ENCODE results near the gene SPA17. TPM values are rescaled to one million over a fixed set of nuclear protein-coding genes. Genes with fewer than 3 reads are reported as not detected.

SPA17 gene
- total and polyA plus RNA-seq, 7 experiments from 2014 or later: 1.00 to 2.3 (median 1.1) TPM

GRCh38 chr11:124676386-124676785 is 2.7 kb downstream of the SPA17 start:
- CTCF ChIA-PET: interaction anchor here (0.6 to 1.2 kb wide), 2 partner anchors 41 to 61 kb away, joined by 3 to 4 read pairs; no protein-coding TSS in a partner anchor

DNA sequence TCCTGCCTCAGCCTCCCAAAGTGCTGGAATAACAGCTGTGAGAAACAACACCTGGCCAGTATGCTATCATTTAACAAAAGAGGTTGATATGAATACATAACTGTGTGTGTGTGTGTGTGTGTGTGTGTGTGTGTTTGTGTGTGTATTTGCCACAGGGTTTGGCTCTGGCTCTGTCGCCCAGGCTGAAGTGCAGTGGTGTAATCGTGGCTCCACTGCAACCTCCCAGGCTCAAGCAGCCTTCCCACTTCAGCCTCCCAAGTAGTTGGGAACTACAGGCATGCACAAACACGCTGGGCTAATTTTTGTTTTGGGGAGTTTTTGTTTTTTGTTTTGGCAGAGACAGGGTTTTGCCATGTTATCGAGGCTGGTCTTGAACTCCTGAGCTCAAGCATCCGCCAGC is 4.7 kb downstream of the SPA17 start:
- Histone ChIP-seq H3K36me3 (ENCODE audit: control insufficient read depth in 2 of 3, insufficient read depth in 3 of 3, low read length in 3 of 3) (peaks cover 0 to 2% (median 0%) of the 10 kb centered on the region in 3 experiments), H3K9me3 (ENCODE audit: control insufficient read depth in 2 of 3, low read length in 3 of 3) (peaks cover 0 to 10% (median 4%) of the 10 kb centered on the region in 3 experiments), H3K27me3 (ENCODE audit: control insufficient read depth in 2 of 2, insufficient read depth in 2 of 2, low read length in 2 of 2) (no peaks in the 10 kb centered on the region), H3K4me3 (ENCODE audit: low read length) (no peak overlapping the region), H3K4me1 (ENCODE audit: control insufficient read depth in 2 of 2, insufficient read depth in 2 of 2, low read length in 2 of 2) (peaks cover 7% of the 10 kb centered on the region in 2 donors), H3K27ac (ENCODE audit: low read depth, low read length) (no peak overlapping the region)
- DNase-seq (no peak), ATAC-seq (no peak)
- no peak overlapping the region for H3K27ac Mint-ChIP-seq
- POLR2A ChIA-PET: interaction anchor here (0.7 to 2.0 kb wide), 2 partner anchors 32 to 68 kb away, joined by 3 to 5 read pairs; no protein-coding TSS in a partner anchor
- H3K36me3 Mint-ChIP-seq: peaks cover 7 to 14% (median 9%) of the 10 kb centered on the region in 5 donors
- peaks cover 5 to 18% (median 12%) of the 10 kb centered on the region in 7 donors for H3K4me1 Mint-ChIP-seq
- H3K9me3 Mint-ChIP-seq: peaks cover 0 to 26% (median 12%) of the 10 kb centered on the region in 11 donors
- CTCF ChIA-PET: interaction anchor here (0.9 kb wide), 1 partner anchor 8 kb away, joined by 3 read pairs; no protein-coding TSS in a partner anchor
- intact Hi-C loops (cut with micrococcal nuclease): no loop called here
- H3K4me3 Mint-ChIP-seq: no peak overlapping the region
- H3K27me3 Mint-ChIP-seq: peaks cover 0 to 11% (median 0%) of the 10 kb centered on the region in 5 donors

More at GRCh38 chr11:124676386-124676785, 2.7 kb downstream of the SPA17 start:
- H3K36me3 ChIP-seq (ENCODE audit: control insufficient read depth in 2 of 3, insufficient read depth in 3 of 3, low read length in 3 of 3): peaks cover 0 to 4% (median 0%) of the 10 kb centered on the region in 3 experiments
- H3K4me1 ChIP-seq (ENCODE audit: control insufficient read depth in 2 of 2, insufficient read depth in 2 of 2, low read length in 2 of 2): peaks cover 14 to 18% of the 10 kb centered on the region in 2 donors
- H3K27me3 ChIP-seq (ENCODE audit: control insufficient read depth in 2 of 2, insufficient read depth in 2 of 2, low read length in 2 of 2): no peaks in the 10 kb centered on the region
- no peak for ATAC-seq
- no peaks in the 10 kb centered on the region for H3K9me3 ChIP-seq (ENCODE audit: control insufficient read depth in 2 of 3, low read length in 3 of 3)
- no peak overlapping the region for H3K4me3 ChIP-seq (ENCODE audit: low read length)
- peaks cover 0 to 5% (median 0%) of the 10 kb centered on the region in 11 donors for H3K9me3 Mint-ChIP-seq
- peak overlapping the region in 1 of 10 donors; percentile 27 for H3K4me3 Mint-ChIP-seq
- no peak for DNase-seq
- POLR2A ChIA-PET: interaction anchor here (0.7 to 2.0 kb wide), 2 partner anchors 68 to 70 kb away, joined by 4 to 8 read pairs; no protein-coding TSS in a partner anchor
- intact Hi-C loops (cut with micrococcal nuclease): no loop called here
- H3K27ac Mint-ChIP-seq: no peak overlapping the region
- H3K27me3 Mint-ChIP-seq: peaks cover 0 to 11% (median 0%) of the 10 kb centered on the region in 5 donors
- H3K4me1 Mint-ChIP-seq: peaks cover 12 to 32% (median 26%) of the 10 kb centered on the region in 7 donors
- no peak overlapping the region for H3K27ac ChIP-seq (ENCODE audit: low read depth, low read length)
- peaks cover 0 to 3% (median 0%) of the 10 kb centered on the region in 5 donors for H3K36me3 Mint-ChIP-seq

DNA sequence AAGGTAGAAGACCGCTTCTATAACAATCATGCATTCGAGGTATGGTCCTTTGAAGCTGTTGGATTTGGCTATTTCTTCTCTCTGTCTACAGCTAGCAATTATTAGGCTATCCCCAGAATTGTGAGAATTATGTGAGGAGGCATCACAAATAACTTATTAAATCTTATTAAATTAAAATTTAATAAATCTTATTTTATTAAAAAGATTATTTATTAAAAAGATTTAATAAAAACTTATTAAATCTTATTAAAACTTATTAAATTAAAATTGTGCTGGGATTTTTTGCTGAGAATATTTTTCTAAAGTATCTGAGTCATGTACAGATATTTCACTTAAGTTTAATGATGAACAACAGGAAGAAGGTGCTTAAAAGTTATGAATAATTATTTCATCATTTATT is 7.7 kb downstream of the SPA17 start:
- H3K27me3 ChIP-seq (ENCODE audit: control insufficient read depth in 2 of 2, insufficient read depth in 2 of 2, low read length in 2 of 2): no peaks in the 10 kb centered on the region
- H3K9me3 ChIP-seq (ENCODE audit: control insufficient read depth in 2 of 3, low read length in 3 of 3): peaks cover 0 to 10% (median 4%) of the 10 kb centered on the region in 3 experiments
- ChIA-PET CTCF (no interaction called here), POLR2A (no interaction called here)
- H3K4me1 ChIP-seq (ENCODE audit: control insufficient read depth in 2 of 2, insufficient read depth in 2 of 2, low read length in 2 of 2): no peaks in the 10 kb centered on the region
- H3K9me3 Mint-ChIP-seq: peaks cover 0 to 47% (median 17%) of the 10 kb centered on the region in 11 donors
- H3K36me3 Mint-ChIP-seq: peaks cover 10 to 25% (median 12%) of the 10 kb centered on the region in 5 donors
- H3K27ac Mint-ChIP-seq: no peak overlapping the region
- DNase-seq (no peak), ATAC-seq (no peak)
- H3K4me3 ChIP-seq (ENCODE audit: low read length): no peak overlapping the region
- intact Hi-C loops (cut with micrococcal nuclease): no loop called here
- peaks cover 0 to 16% (median 0%) of the 10 kb centered on the region in 5 donors for H3K27me3 Mint-ChIP-seq
- no peak overlapping the region for H3K4me3 Mint-ChIP-seq
- H3K4me1 Mint-ChIP-seq: peaks cover 0 to 1% (median 0%) of the 10 kb centered on the region in 7 donors
- no peak overlapping the region for H3K27ac ChIP-seq (ENCODE audit: low read depth, low read length)
- no peaks in the 10 kb centered on the region for H3K36me3 ChIP-seq (ENCODE audit: control insufficient read depth in 2 of 3, insufficient read depth in 3 of 3, low read length in 3 of 3)

DNA sequence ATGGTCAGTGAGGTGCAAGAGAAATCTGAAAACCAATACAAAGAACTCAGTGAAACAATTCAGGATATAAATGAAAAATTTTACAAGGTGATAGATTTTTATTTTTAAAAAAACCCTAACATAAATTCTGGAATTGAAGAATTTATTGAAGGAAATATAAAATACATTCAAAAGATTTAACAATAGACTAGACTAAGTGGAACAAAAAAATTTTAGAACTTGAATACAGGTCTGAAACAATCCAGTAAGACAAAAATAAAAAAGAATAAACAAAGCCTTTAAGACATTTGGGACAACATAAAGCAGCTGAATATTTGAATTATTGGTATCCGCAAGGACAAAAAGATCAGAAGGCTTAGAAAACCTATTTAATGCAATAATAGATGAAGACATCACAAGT is 8.7 kb downstream of the SPA17 start:
- DNase-seq (no peak), ATAC-seq (no peak)
- ChIA-PET CTCF (interaction anchor here (0.5 to 1.1 kb wide), 2 partner anchors 12 to 150 kb away, joined by 3 read pairs; no protein-coding TSS in a partner anchor), POLR2A (interaction anchor here (0.6 kb wide), 1 partner anchor 1933 kb away, joined by 3 read pairs; no protein-coding TSS in a partner anchor)
- Histone ChIP-seq H3K36me3 (ENCODE audit: control insufficient read depth in 2 of 3, insufficient read depth in 3 of 3, low read length in 3 of 3) (no peaks in the 10 kb centered on the region), H3K27ac (ENCODE audit: low read depth, low read length) (no peak overlapping the region), H3K4me1 (ENCODE audit: control insufficient read depth in 2 of 2, insufficient read depth in 2 of 2, low read length in 2 of 2) (no peaks in the 10 kb centered on the region), H3K27me3 (ENCODE audit: control insufficient read depth in 2 of 2, insufficient read depth in 2 of 2, low read length in 2 of 2) (no peaks in the 10 kb centered on the region), H3K9me3 (ENCODE audit: control insufficient read depth in 2 of 3, low read length in 3 of 3) (peaks cover 0 to 10% (median 4%) of the 10 kb centered on the region in 3 experiments), H3K4me3 (ENCODE audit: low read length) (no peak overlapping the region)
- intact Hi-C loops (cut with micrococcal nuclease): no loop called here
- peaks cover 0 to 12% (median 0%) of the 10 kb centered on the region in 5 donors for H3K27me3 Mint-ChIP-seq
- H3K4me3 Mint-ChIP-seq: no peak overlapping the region
- H3K27ac Mint-ChIP-seq: no peak overlapping the region
- H3K36me3 Mint-ChIP-seq: peaks cover 12 to 33% (median 18%) of the 10 kb centered on the region in 5 donors
- H3K9me3 Mint-ChIP-seq: peaks cover 0 to 56% (median 21%) of the 10 kb centered on the region in 11 donors
- no peaks in the 10 kb centered on the region for H3K4me1 Mint-ChIP-seq

- H3K9me3 ChIP-seq (ENCODE audit: control insufficient read depth in 2 of 3, low read length in 3 of 3): no peaks in the 10 kb centered on the region
- H3K27ac ChIP-seq (ENCODE audit: low read depth, low read length): no peak overlapping the region
- no peaks in the 10 kb centered on the region for H3K4me1 ChIP-seq (ENCODE audit: control insufficient read depth in 2 of 2, insufficient read depth in 2 of 2, low read length in 2 of 2)
- Mint-ChIP-seq H3K9me3 (peaks cover 0 to 2% (median 0%) of the 10 kb centered on the region in 11 donors), H3K27me3 (peaks cover 0 to 18% (median 0%) of the 10 kb centered on the region in 5 donors), H3K27ac (no peak overlapping the region), H3K4me3 (no peak overlapping the region), H3K4me1 (no peaks in the 10 kb centered on the region), H3K36me3 (peaks cover 0 to 7% (median 0%) of the 10 kb centered on the region in 5 donors)
- no peaks in the 10 kb centered on the region for H3K27me3 ChIP-seq (ENCODE audit: control insufficient read depth in 2 of 2, insufficient read depth in 2 of 2, low read length in 2 of 2)
- ATAC-seq: no peak
- ChIA-PET POLR2A (no interaction called here), CTCF (no interaction called here)
- no peak overlapping the region for H3K4me3 ChIP-seq (ENCODE audit: low read length)
- no peak for DNase-seq
- H3K36me3 ChIP-seq (ENCODE audit: control insufficient read depth in 2 of 3, insufficient read depth in 3 of 3, low read length in 3 of 3): no peaks in the 10 kb centered on the region
- intact Hi-C loops (cut with micrococcal nuclease): no loop called here
These were observed 19.4 kb downstream of the SPA17 start for GRCh38 chr11:124693142-124693541.

GRCh38 chr11:124699547-124699946 is 25.8 kb downstream of the SPA17 start:
- H3K4me1 ChIP-seq (ENCODE audit: control insufficient read depth in 2 of 2, insufficient read depth in 2 of 2, low read length in 2 of 2): no peaks in the 10 kb centered on the region
- Mint-ChIP-seq H3K9me3 (peaks cover 0 to 11% (median 7%) of the 10 kb centered on the region in 11 donors), H3K4me1 (peaks cover 0 to 3% (median 0%) of the 10 kb centered on the region in 7 donors), H3K36me3 (peaks cover 0 to 14% (median 9%) of the 10 kb centered on the region in 5 donors), H3K27me3 (peaks cover 5 to 28% (median 12%) of the 10 kb centered on the region in 5 donors), H3K27ac (no peak overlapping the region), H3K4me3 (no peak overlapping the region)
- no peaks in the 10 kb centered on the region for H3K36me3 ChIP-seq (ENCODE audit: control insufficient read depth in 2 of 3, insufficient read depth in 3 of 3, low read length in 3 of 3)
- intact Hi-C loops (cut with micrococcal nuclease): no loop called here
- no peak for ATAC-seq
- POLR2A ChIA-PET: no interaction called here
- H3K27ac ChIP-seq (ENCODE audit: low read depth, low read length): no peak overlapping the region
- no peak for DNase-seq
- H3K4me3 ChIP-seq (ENCODE audit: low read length): no peak overlapping the region
- H3K9me3 ChIP-seq (ENCODE audit: control insufficient read depth in 2 of 3, low read length in 3 of 3): no peaks in the 10 kb centered on the region
- no peaks in the 10 kb centered on the region for H3K27me3 ChIP-seq (ENCODE audit: control insufficient read depth in 2 of 2, insufficient read depth in 2 of 2, low read length in 2 of 2)
- CTCF ChIA-PET: interaction anchor here (1.1 kb wide), 1 partner anchor 45 kb away, joined by 3 read pairs; no protein-coding TSS in a partner anchor

Data from naive thymus-derived CD4-positive, alpha-beta T cell (primary cell).